Spleen (tissue), 7 donors: ENCODE results near the gene ICAM2.

ENCODE experiments used
- POLR2A ChIP-seq, 3 donors: fragments of 450-650 bp; IDR thresholded peaks; one replicate each; pipeline ENCODE4 v1.5.1; 2017; ENCODE audit warnings: antibody characterized with exemption in 3 of 3, mild to moderate bottlenecking in 1 of 3
- POLR2AphosphoS5 ChIP-seq, 3 donors: sonication (generic); formaldehyde crosslinking; IDR thresholded peaks; one replicate each; pipeline ENCODE4 v1.5.1; 2017; ENCODE audit warnings: antibody characterized with exemption in 3 of 3
- TF ChIP-seq, protein P1 (sequence below), 11 experiments: fragments of 200-600 bp in 7 of 11; fragments of 450-650 bp in 4 of 11; sonication (generic) in 4 of 11; IDR thresholded peaks in 8 of 11; conservative IDR thresholded peaks in 3 of 11; 1 replicate in 7 of 11; 2 replicates in 4 of 11; pipeline versions ENCODE4 v1.4.0 to v1.8.0; 2016 to 2021; ENCODE audit warnings: antibody characterized with exemption in 11 of 11, inconsistent platforms in 4 of 11, mild to moderate bottlenecking in 1 of 11
- donor health status: DM: no; HTN: no; CAD: no; lungs with moderate emphysema.
- donor health status: DM: no; HTN: no; CAD: no.
- donor health status: DM: no; HTN: no; CAD: no.

DNA sequence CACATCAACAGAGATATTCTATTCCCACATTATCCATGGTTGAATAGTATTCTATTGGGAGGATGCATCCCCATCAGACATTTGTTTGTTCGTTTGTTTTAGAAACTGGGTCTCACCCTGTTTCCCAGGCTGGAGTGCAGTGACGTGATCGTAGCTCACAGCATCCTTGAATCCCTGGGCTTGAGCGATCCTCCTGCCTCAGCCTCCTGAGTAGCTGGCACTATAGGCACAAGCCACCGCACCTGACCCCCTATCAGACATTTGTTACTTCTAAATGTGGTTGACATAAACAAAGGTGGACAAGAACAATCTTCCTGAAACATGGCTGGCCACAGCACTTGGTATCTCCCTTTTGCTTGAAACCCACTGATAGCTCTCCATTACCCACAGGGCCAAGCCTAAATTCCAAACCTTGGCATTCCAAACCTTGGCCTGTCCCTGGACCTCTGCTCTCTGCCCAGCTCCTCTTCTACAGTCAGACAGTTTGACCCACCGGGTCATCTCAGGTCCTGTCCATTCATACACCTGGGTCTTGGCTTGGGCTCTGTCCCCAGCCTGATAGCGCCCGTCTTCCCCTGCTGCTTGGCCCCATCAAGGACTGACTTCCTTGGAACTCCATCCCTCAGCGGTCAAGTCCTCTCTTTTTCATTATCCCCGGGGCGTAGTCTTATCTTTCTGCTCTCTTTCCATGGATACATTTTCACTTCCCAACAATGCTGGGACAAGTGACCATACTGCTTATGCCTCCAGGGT, 23.8 kb downstream of the ICAM2 start:
- TF ChIP-seq POLR2AphosphoS5 (IDR thresholded peaks at IDR 0.05) (no peak), POLR2A (IDR thresholded peaks at IDR 0.05) (no peak)
- TF ChIP-seq, protein P1, sequence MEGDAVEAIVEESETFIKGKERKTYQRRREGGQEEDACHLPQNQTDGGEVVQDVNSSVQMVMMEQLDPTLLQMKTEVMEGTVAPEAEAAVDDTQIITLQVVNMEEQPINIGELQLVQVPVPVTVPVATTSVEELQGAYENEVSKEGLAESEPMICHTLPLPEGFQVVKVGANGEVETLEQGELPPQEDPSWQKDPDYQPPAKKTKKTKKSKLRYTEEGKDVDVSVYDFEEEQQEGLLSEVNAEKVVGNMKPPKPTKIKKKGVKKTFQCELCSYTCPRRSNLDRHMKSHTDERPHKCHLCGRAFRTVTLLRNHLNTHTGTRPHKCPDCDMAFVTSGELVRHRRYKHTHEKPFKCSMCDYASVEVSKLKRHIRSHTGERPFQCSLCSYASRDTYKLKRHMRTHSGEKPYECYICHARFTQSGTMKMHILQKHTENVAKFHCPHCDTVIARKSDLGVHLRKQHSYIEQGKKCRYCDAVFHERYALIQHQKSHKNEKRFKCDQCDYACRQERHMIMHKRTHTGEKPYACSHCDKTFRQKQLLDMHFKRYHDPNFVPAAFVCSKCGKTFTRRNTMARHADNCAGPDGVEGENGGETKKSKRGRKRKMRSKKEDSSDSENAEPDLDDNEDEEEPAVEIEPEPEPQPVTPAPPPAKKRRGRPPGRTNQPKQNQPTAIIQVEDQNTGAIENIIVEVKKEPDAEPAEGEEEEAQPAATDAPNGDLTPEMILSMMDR (IDR thresholded peaks at IDR 0.05 in 8 of 11, conservative IDR thresholded peaks at IDR 0.05 in 3 of 11), result no peak
